Fibroblast of villous mesenchyme (primary cell): ENCODE results near the gene PMPCA. TPM values are rescaled to one million over a fixed set of nuclear protein-coding genes. Genes with fewer than 3 reads are reported as not detected.
"Not testable (repeated sequence)": the region's sequence is repeated elsewhere in the genome, so short reads cannot be mapped to it uniquely, and the experiment has no call there.

ENCODE experiments used
- DNase-seq: peaks from one replicate; pipeline ENCODE4 v3.0.0-alpha.2; 2010; ENCODE audit warnings: low read depth
- H3K4me3 ChIP-seq: 2 replicates; pipeline ENCODE4 v1.5.1; 2011; ENCODE audit warnings: low read depth, mild to moderate bottlenecking, low read length
- CTCF ChIP-seq: IDR thresholded peaks from 2 replicates; pipeline ENCODE4 v1.5.1; 2012; ENCODE audit warnings: low read depth, mild to moderate bottlenecking, low read length; ENCODE audit not compliant: insufficient read depth
- total RNA-seq: library from RNA; depleted of rRNA; stranded (reverse); fragments of >200 nt; gene quantifications from 2 replicates; pipeline ENCODE4 v1.2.3, GENCODE V29; 2012

Gene PMPCA
- total RNA-seq, 1 donor: 48.8 TPM

GRCh38 chr9:136424750-136425362 lies 14.4 kb downstream of the PMPCA start:
- H3K4me3 ChIP-seq: no peak overlapping the region
- TF ChIP-seq CTCF: no peak
- no peak for DNase-seq

GRCh38 chr9:136425367-136425766 lies 14.9 kb downstream of the PMPCA start:
- DNase-seq, H3K4me3 ChIP-seq: not testable (repeated sequence)

- no peak for DNase-seq
- TF ChIP-seq CTCF: no peak
- no peak overlapping the region for H3K4me3 ChIP-seq
Observed at GRCh38 chr9:136426787-136427186, 16.3 kb downstream of the PMPCA start.

- TF ChIP-seq CTCF: no peak
- DNase-seq: no peak
- H3K4me3 ChIP-seq: no peak overlapping the region
Observed at GRCh38 chr9:136429075-136429628, 18.7 kb downstream of the PMPCA start.

GRCh38 chr9:136429683-136430491 lies 19.4 kb downstream of the PMPCA start:
- no peak for DNase-seq
- no peak for TF ChIP-seq CTCF
- H3K4me3 ChIP-seq: no peak overlapping the region

GRCh38 chr9:136430588-136431234 lies 20.3 kb downstream of the PMPCA start:
- no peak overlapping the region for H3K4me3 ChIP-seq
- no peak for TF ChIP-seq CTCF
- no peak for DNase-seq

- DNase-seq: no peak
- no peak overlapping the region for H3K4me3 ChIP-seq
- no peak for TF ChIP-seq CTCF
Observed at GRCh38 chr9:136431782-136432350, 21.4 kb downstream of the PMPCA start.
